Limb (tissue), 2 donors: ENCODE data around the gene PAK4.

ENCODE experiments used
- DNase-seq, 2 donors: peaks; one replicate each; pipeline ENCODE4 v3.0.0-alpha.2; 2016; ENCODE audit errors: extremely low spot score in 2 of 2

PAK4 gene

GRCh38 chr19:39179754-39180153, 54.2 kb downstream of the PAK4 start:
- no peak for DNase-seq

- DNase-seq, result no peak
Measured at GRCh38 chr19:39180749-39181148, 55.2 kb downstream of the PAK4 start.

- DNase-seq, result no peak
Measured at GRCh38 chr19:39181500-39182173, 56.1 kb downstream of the PAK4 start.

- no peak for DNase-seq
Measured at GRCh38 chr19:39182174-39182505, 56.6 kb downstream of the PAK4 start.

GRCh38 chr19:39183104-39183503, 57.5 kb downstream of the PAK4 start:
- DNase-seq, result no peak

GRCh38 chr19:39186391-39186790, 60.8 kb downstream of the PAK4 start:
- no peak for DNase-seq

GRCh38 chr19:39187552-39187943, 62.0 kb downstream of the PAK4 start:
- DNase-seq, result no peak

GRCh38 chr19:39188960-39189359, 63.4 kb downstream of the PAK4 start:
- DNase-seq, result no peak

- no peak for DNase-seq
Measured at GRCh38 chr19:39190768-39191167, 65.2 kb downstream of the PAK4 start.

- DNase-seq, result no peak
Measured at GRCh38 chr19:39192846-39193245, 67.3 kb downstream of the PAK4 start.

GRCh38 chr19:39193803-39194202, 68.2 kb downstream of the PAK4 start:
- no peak for DNase-seq

GRCh38 chr19:39194832-39195542, 69.4 kb downstream of the PAK4 start:
- DNase-seq, result no peak

- no peak for DNase-seq
Measured at GRCh38 chr19:39195755-39196154, 70.2 kb downstream of the PAK4 start.

- no peak for DNase-seq
Measured at GRCh38 chr19:39196320-39196719, 70.7 kb downstream of the PAK4 start.

- DNase-seq, result no peak
Measured at GRCh38 chr19:39196860-39197562, 71.4 kb downstream of the PAK4 start, which contains the start of gene NCCRP1. Gene NCCRP1, plus strand, starts transcription at chr19:39196964. Its CDS starts 19 bp downstream, at chr19:39196983.

- no peak for DNase-seq
Measured at GRCh38 chr19:39197808-39198207, 72.2 kb downstream of the PAK4 start.

- DNase-seq, result no peak
Measured at GRCh38 chr19:39199025-39199424, 73.4 kb downstream of the PAK4 start.

GRCh38 chr19:39200066-39200802, 74.6 kb downstream of the PAK4 start:
- no peak for DNase-seq

- DNase-seq, result no peak
Measured at GRCh38 chr19:39200803-39201115, 75.2 kb downstream of the PAK4 start.

- no peak for DNase-seq
Measured at GRCh38 chr19:39202998-39203355, 77.4 kb downstream of the PAK4 start.

GRCh38 chr19:39203372-39204341, 78.1 kb downstream of the PAK4 start, which contains the start of gene SYCN:
Gene SYCN, minus strand, starts transcription at chr19:39204263. Its CDS starts 9 bp downstream, at chr19:39204254.
- no peak for DNase-seq
